DMS 273 treated with DMSO at 0.1 percent for 48 hours (cell line): ENCODE measurements around the gene TSBP1.

ENCODE experiments used
- DNase-seq: peaks from one replicate; lab custom pipeline; 2025; lab: John Stamatoyannopoulos, UW

TSBP1 gene, protein sequence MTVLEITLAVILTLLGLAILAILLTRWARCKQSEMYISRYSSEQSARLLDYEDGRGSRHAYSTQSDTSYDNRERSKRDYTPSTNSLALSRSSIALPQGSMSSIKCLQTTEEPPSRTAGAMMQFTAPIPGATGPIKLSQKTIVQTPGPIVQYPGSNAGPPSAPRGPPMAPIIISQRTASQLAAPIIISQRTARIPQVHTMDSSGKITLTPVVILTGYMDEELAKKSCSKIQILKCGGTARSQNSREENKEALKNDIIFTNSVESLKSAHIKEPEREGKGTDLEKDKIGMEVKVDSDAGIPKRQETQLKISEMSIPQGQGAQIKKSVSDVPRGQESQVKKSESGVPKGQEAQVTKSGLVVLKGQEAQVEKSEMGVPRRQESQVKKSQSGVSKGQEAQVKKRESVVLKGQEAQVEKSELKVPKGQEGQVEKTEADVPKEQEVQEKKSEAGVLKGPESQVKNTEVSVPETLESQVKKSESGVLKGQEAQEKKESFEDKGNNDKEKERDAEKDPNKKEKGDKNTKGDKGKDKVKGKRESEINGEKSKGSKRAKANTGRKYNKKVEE

DNA sequence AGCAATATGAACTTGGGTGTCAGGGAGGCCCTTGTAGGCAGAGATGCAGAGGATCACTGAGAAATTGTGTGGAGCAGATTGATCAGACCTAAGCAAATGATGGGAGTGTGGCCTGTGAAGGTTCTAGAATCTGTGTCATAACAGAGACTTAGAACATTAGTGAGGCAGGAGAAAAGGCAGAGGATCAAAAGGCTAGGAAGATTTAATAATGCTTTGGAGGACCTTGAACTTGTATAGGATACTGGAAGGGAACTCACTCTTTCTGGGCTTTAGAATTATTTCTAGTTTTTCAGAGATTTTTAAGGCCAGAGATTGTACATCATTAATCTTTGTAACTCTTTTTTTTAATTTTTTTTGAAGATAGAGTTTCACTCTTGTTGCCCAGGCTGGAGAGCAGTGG lies at the start of gene TSBP1:
Gene TSBP1 (minus strand): TSS at position 101 of the 400 bp plus-strand sequence. CDS start 197 bp downstream, outside the sequence.
- DNase-seq: no peak

DNA sequence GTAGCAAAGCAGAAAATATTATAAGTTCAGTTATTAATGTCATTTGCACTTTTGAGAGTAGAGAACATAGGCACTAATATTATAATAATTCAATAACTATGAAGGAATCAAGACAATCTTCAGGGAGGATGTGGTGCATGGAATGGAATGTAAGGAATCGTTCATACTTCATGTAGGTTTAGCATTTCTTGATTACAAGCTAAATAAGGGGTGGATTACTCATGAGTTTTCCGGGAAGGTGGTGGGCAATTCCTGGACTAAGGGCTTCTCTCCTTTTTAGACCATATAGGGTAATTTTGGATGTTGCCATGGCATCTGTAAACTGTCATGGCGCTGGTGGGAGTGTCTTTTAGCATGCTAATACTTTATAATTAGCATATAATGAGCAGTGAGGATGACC lies 44.3 kb upstream of the TSBP1 start:
- DNase-seq: no peak

DNA sequence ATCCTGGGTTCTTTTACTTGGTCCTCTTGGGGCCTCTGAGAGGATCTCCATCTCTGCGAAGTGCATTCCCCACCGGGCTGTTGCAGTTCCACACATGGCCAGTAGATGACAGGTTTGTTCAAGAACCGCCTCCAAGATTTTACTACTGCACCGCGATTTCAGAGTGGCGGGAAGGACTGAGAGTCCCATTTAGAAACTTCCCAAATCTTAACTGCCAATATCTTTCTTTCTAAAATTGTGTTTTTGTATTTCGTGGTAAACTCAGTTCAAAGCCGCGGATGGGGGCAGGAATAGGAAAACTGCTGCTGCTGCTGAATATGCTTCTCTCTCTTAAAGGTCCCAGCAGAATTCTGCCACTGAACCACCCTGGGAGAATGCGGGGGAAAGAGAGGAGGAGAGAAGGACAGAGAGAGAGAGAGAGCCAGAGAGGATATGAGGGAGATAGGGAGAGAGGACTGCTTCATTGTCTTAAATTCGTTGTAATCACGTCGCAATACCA lies 43.9 kb upstream of the TSBP1 start:
- DNase-seq: peak; percentile 6

DNA sequence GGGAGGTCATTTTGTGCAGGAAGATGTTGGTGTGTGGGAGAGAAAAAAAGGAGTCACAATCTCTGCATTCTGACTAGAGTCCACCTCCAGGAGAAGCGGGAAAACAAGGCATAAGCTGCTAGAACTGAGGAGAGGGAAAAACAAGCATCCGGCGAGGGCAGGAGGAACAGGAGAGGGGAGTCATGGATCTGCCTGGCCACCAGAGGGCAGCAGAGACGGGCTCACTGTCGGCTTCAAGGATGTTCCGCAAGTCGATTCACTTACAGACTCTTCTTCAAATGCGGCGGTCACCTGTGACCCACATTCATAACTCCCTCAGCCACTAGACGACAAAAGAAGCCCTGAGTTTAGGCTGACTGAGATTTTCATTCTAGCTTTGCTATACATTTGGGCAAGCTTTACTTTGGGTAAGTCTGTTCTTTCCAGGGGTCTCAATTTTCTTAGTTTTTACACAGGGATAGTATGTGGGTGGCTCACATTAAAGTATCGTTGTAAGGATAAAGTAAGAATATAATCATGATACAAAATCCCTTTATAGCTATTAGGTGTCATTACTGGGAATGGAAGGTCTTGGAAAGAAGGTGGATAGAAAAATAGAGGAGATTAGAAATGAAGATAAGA lies 41.8 kb upstream of the TSBP1 start:
- DNase-seq: peak; percentile 11

DNA sequence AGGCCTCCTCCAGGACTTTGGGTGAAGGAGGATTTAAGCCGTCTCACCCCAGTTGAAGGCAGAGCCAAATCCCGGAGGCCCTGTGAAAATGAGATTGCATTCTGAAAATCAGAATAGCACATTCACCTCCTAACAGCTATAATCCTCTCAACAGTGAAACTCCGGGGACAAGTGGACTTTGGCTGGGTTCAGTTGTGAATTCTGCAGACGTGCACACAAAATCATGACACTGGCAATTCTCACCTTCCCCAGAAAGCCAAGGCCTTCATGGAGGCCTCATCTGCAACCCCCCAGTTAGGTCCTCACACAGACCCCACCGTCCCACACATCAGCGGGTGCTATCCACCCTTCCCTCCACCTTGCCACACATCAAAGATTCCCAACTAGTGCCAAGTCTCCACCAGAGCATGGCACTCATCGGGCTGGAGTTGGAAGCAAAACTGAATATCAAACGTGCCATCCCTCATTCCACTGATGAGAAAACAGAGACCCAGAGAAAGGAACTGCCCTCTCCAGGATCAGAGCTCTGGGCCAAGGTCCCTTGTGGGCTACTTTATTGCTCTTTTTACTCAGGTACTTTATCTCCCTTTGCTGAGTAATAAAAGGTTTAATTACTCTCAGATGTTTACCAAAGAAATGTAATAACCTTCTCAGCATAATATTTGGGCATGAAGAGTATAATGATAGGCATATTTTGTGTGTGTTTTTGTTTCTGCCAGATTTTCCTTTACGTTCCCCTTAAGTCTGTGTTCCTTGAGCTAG lies 40.0 kb upstream of the TSBP1 start:
- no peak for DNase-seq

DNA sequence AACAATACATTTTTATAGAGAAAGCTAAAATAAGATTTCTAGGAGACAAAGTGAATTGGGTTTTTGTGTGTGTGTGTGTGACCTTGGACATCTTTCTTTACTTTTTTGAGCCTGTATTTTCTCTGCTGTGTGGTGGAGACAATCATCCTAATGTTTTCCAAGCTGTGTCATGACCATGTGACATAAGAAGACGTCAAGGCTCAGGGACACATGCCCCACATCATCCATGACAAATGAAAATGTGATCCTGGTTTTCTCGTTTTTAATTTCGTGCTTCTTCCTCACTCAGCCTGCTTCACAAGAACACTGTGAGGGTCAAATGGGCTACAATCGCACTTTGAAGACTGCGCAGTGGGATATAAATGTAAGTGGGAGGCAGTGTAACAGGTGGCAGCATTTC lies 39.2 kb upstream of the TSBP1 start:
- DNase-seq: no peak

DNA sequence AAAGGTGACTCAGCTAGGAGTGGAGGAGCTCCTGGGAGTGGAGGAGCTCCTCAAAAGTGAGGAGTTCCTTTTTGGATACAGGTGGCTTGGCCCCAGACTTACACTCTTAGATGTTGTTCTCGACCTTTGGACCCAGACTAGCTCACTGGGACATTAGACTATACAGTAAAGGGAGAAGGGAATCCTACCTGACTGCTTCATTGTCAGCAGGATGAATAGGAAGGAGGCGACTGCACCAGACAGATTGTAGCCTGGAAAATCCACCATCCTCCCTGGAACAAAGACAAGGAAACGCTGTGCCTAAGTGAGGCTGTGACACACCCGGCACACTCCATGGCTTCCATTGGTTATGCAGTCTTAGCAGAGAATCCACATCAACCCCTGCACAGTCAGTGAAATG lies 35.2 kb upstream of the TSBP1 start, which contains the start of gene BTNL2:
Gene BTNL2 (minus strand): TSS at position 325 of the 400 bp plus-strand sequence. CDS start 58 bp downstream, at position 267.
- no peak for DNase-seq

DNA sequence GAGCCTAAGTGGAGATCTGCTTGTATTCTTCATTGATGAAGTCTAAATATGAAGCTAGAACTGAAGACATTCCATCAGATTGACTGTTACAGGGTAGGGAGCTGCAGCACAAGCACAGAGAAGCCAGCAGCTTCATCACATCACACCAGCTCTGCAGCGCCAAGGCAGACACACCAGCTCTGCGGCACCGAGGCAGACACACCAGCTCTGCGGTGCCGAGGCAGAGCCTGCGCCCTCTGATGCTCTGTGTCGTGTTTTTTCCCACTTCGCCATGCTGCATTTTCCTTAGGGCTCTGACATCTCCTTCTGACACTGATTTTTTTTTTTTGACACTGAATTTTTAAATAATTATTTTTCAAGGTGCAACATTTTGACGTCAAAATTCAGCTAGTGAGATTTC lies 34.5 kb upstream of the TSBP1 start:
- DNase-seq: no peak

DNA sequence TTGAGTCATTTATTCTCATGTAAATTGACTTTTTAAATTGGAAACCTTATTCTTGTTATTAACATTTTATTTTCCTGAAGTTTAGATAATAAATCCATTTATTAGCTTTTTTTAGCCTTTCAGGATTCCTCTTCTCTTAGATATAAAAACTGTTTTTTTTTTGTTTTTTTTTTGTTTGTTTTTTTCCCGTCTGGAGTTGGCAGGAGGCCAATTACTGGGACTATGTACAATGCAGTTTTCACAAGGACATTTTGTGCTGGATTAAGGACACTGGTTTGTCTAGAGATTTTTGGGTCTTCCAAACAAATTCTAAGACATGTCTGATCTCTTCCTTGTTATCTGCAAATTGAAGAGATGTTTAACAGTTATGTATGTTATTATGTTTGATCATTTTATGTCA lies 34.0 kb upstream of the TSBP1 start:
- no peak for DNase-seq

DNA sequence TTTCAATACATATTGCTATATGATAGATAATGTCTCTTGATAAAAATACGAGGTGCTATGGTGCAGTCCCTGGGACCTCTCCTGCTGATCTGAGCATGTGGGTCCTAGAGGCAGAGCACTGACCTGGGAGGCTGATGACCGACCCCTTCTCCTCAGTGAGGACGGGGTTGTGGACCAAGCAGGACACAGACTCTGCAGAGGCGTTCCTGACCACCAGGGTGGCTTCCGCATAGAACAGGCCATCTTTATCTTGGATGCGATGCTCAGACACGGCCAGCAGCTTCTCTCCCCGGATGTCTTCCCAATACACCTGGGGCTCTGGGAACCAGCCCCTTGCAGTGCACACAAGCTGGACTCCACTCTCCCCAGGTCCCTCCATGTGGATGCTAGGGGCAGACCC lies 31.1 kb upstream of the TSBP1 start:
- DNase-seq: no peak

DNA sequence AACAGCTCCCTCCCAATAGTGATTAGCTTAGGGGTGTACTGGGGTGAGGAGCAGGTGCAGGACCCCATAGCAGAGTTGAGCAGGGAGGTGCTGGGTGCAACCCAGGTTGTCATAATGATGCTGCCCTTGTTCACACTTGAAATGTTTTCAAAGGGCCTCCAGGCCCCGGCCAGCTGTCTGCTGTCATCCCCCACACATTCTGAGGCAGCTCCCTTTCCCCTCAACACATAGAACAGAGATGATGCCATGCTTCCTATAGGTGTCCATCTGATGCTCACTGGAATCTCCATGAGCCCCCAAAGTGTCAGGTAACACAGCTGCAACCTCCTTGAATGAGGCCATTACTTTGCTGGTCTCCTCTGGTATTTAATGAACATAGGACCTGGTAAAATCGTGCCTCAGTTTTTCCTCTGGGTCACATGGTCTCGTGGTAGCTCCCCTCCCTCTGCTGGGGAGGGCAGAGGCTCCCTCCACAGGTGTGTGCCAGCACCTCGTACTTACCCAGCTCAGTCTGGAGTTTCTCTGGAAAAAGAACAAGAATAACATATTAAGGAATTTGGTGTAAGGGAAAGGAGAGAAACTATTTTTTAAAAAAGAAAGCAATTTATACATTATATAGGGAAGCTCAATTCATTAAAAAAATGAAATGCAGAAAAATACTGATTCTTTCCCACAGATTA lies 29.7 kb upstream of the TSBP1 start:
- DNase-seq: no peak

DNA sequence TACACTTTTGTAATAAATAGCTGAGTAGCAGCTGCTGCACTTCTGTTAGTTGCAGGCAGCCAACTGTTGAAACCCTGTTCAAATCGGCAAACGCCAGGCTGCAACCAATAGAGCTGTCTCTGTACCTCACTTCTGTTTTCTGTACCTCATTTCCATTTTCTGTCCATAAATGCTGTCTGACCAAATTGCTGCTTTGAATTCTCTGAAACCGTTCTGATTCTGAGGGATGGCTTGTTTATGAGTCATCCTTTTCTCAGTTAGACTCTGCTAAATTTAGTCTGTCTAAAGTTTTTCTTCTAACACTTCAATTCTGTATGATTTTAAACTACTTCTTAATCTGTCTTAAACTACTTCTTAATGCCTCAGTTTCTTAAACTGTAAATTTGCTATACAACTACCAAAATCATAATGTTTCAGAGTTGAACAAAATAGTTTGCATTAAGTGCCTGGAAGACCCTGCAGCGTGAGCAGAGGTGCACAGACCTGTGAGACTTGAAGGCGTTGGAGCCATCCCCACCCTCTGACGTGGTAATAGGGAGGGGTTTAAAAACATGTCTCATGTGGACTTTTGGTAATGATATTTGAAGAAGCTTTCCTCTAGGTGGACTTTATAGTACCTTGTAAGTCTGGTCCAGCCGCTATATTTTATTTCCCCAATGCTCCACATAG lies 25.7 kb upstream of the TSBP1 start:
- no peak for DNase-seq

DNA sequence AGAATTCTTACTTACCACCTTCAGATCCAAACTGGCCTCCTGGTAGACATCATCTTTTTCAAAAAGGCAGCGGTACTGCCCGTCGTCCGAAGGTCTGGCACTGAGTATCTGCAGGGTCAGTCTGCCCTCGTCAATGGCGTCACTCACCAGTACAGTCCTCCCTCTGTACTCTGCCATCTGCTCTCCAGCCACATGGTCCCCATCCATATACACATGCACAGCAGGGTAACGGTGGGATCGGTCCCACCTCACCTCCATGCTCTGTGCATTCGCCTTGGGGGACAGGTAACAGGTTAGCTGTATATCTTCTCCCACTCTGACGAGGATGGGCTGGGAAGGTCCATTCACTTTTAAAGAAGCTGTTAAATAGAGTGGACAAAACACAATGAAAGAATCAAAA lies 24.3 kb upstream of the TSBP1 start:
- DNase-seq: no peak

DNA sequence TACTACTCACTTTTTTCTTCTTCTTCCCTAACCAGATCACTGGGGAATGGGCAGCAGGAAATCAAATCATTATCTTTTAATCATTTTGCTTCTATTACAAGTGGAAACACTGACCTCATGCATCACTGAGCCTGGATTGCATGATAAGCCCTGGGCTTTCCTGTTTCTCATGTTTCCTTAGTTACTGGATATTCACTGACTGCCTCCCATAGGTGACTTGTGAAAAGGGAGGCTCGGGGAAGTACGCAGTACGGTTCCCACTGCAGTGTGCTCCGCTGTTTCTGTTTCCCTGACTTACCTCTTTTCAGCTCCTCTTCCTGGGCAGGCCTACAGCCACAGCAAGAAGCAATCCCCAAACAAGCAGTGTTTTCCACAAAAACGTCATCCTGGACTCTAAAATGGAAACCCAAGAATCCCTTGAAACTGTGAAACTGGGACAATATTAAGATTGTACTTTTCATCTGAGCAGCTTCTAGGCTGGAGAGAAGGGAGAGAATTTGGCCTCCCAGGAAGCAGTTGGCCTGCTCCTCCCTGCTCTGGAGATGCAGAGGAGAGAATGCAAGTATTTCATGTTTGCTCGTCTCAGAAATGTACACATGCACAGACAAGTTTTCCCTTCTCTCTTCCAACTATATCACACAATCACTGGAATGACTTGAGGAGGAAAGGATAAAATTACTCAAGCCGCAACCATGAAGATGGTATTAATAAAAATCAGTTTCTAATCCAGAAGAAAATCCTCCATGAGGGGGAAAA lies 22.1 kb upstream of the TSBP1 start:
- DNase-seq: no peak

DNA sequence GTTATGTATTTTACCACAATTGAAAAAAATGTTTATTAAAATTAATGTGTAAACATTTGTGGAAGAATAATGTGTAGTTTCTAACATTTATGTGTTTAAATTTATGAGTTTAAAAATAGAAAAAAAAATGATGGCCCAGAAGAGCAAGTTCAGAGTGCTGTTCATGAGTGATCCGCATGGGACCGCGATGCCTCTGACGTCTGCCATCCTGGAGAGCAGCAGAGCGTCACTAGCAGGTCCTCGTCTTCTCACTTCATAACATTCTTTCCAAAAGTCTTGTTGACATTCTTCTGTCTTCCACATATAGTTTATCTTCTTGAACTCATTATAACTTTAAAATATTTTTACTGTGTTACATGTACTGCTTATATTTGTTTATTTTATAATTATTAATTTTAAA lies 19.8 kb upstream of the TSBP1 start:
- no peak for DNase-seq

DNA sequence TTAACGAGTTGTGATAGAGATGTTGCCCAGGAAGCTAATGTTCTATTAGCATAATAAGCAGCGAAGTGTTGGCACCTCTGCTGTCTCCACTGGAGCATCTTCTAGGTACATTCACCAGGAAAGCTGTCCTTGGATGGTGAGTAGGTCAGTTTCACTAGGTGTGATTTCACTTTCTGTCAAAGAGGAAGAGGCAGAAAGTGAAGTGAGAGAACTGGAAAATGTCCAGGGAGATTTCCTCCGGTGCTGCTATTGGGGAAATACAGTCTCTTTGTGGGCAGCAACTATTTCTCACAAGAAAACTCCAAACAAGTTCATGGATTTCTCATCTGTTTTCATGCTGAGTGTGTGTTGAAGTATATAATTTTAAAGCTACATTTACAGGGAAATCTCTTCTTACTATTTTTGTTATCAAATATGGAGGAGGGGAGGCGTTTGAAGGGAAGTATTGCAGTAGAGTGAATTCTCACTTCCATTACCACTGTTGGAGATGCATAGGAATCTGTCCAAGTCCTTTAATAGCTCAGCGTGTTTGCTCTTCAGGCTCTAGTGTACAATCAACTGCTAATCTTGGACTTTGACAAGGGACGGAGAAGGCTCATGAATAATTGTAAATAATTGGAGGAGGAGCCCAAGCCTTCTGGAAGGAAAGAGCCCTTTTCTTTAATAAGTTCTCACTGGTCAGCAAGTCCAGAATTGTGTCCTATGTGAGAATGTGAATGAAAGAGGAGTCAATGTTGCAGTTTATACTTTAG lies 16.1 kb upstream of the TSBP1 start:
- no peak for DNase-seq

DNA sequence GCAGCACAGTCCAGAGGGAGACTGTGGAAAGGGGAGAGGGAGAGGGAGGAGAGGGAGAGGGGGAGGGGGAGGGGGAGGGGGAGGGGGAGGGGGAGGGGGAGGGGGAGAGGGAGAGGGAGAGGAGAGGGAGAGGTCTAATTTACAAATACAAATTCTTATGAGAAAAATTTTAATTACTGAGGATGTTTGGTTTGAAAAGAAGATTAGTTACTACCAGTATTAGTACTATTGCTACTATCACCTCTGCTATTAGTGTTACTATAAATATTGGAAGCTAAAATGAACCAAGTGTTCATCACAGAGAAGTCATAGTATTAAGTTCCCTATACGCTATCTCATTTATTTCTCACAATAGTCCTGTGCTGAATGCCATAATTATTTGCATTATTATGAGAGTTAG lies 14.3 kb upstream of the TSBP1 start:
- DNase-seq: no peak

DNA sequence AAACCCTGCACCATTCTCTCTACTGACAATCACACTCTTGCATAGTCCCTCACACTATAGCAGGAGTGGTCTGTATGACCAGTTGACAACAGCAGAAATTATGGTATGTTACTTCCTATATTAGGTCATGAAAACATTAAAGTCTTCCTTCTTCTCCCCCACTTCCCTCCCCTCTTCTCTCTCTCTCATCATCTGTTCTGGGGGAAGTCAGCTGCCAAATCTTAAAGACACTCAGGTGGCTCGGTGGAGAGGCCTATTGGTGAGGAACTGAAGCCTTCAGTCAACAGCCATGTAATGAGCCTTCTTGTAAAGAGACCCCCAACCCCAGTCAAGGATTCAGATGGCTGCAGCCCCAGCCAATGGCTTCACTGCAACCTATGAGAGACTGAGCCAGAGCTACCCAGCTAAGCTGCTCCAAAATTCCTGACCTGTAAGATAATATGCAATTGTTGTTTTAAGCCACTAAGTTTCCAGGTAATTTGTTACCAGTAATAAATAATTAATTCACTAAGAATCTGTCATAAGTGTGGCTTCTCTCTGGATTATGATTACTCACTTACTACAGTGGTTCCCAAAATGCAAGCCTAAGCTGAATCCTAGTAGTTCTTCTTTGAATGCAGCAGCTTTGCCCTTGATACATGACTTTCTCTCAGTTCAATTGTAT lies 11.2 kb upstream of the TSBP1 start:
- DNase-seq: no peak

DNA sequence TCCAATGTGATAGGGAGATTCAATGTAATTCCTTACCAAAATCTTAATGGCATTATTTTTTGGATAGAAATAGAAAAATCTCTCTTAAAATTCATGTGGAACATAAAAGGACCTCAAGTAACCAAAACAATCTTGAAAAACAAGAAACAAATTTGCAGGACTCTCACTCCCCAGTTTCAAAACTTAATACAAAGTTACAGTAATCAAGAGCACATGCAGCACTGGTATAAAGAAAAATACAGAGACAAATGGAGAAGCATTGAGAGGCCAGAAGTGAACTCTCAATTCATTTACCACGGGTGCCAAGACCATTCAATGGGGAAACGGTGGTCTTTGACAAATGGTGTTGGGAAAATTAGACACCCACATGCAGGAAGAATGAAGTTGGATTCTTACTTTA lies 7.8 kb upstream of the TSBP1 start:
- no peak for DNase-seq
